HG03439 (cell line): Measurements from ENCODE around the gene BZW1.
"Not testable (repeated sequence)": the region's sequence is repeated elsewhere in the genome, so short reads cannot be mapped to it uniquely, and the experiment has no call there.

ENCODE experiments used
- ATAC-seq: cut with Tn5 transposase; IDR thresholded peaks from one replicate; pipeline ENCODE4 v1.9.1; 2021; ENCODE audit warnings: mild to moderate bottlenecking, moderate library complexity; ENCODE audit not compliant: unreplicated experiment

Gene BZW1

DNA sequence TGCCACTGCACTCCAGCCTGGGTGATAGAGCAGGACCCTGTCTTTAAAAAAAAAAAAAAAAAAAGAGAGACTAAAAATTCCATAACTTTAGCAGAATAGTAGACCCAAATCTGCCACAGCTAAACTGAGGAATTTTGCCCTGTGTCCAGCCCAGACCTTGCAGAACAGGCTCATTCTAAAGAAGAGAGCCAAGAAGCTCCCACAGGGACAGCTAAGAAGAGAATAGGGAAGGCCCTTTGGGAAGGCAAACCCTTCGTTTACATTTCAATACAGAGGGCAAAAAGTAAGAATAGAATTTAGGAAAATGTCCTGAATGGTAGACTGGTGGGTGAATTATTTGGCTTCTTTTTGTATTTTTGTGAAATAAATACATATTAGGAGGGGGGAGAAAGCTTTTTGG lies 21.5 kb upstream of the BZW1 start:
- ATAC-seq, result no peak

DNA sequence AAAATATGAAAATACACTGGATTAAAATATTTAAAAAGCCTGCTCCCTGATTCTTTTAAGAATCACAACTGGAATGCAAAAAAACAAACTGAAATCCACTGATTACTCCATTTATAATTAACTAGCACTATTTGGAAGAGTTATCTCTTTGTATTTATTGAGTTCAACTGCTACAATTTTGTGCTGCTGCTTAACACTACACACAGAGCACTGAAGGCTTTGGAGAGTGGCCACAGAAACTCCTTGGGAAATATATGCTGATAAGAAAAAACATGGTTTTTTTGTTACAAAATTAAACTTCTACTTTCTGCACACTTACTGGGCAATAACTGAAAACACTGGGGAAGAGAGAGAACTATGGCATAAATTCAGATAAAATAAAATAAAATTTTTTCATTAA lies 19.8 kb upstream of the BZW1 start:
- no peak for ATAC-seq

DNA sequence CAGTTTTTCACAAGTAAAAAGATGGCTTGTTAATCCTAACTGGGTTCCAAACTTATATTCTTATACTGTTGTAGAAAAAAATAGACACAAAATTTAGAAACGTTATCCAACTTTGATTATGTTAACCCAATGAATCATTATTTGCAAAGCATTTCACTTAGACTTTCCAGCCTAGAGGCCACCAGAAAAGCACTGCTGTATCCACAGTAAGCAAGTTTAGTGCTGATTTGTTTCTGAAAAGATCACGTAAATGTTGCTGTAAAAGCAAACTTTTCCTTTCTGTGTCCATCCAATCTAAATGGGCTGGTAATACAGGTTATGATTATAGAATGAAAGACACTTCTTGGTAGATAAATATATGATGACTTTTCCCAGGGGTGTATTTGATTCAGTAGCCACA lies 17.6 kb upstream of the BZW1 start:
- no peak for ATAC-seq

DNA sequence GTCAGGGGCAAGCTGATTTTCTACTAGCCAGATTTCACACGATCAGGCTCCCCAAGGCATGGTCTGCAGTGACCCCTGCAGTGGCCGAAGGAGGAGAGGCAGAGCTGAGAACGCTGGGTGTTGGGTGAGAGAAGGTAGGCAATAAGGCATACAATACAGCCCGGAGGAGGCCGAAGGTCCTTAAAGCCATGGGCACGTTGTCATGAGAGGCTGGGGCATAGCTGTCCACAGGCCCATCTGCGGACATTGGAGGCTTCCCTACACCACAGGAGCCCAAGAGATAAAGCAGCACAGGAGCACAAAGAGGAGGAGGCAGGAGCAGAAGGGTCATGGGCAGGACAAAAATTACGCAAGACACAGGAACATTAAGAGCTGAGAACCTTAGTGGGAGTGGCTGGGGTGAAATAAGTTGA lies 16.7 kb upstream of the BZW1 start:
- no peak for ATAC-seq

DNA sequence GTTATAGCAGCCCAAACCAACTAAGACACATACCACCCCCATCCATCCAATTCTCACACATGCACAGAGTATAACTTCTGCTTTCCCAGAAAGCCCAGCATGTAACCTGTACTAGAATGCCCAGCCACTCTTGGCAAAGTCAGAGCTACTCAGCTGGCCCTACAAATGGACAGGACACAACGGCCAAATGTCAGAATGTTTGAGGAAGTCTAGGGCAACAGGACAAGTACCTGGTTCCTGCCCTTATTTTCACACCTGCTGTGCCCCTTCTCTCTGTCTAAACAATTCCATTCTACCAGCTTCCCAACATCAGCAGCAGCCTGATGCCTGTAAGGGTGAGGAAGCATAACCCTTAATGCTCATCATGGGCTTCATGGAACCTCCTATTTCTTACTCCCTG lies 15.1 kb upstream of the BZW1 start:
- ATAC-seq, result no peak

DNA sequence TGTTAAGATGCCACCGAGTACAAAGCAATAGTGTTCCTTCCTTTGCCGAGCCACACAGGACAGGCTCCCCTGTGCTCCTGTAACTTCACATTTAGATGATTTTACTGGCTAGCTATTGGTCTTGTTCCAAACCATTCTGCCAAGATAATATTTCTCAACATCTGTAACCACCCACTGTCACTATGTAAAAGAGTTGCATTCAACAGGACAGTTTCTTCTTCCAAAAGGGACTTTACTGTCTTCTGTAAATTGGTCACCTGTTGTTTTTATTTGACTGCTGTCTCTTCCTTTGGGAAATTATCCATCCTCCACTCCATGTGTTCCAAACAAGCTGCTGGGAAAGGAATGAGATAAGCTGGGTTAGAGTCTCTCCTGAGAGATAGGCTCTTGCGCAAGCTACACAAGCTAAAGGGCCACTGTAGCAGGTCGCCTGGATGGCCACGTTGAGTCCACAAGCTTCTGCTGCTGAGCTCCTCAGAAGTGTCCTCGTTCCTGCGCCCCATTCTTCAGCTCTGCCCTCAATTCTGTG lies 14.4 kb upstream of the BZW1 start:
- ATAC-seq, result no peak

DNA sequence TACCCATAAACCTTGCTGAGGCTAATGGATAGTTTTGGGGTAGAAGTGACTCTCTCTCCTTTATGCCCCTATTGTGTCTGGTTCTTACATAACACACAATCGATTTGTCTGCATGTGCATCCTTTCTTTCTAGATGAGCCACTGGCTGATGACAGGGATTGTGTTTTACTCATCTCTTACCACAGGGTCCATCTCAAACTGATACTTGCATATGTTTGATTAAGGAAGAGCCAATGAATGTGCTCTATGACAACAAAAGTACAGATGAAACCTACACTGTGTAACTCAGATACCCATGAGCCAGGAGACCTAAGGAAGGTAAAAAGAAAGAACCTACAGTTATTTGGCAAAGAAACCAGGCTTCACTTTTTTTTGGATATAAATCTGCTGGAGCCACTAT lies 13.2 kb upstream of the BZW1 start:
- ATAC-seq, result no peak

DNA sequence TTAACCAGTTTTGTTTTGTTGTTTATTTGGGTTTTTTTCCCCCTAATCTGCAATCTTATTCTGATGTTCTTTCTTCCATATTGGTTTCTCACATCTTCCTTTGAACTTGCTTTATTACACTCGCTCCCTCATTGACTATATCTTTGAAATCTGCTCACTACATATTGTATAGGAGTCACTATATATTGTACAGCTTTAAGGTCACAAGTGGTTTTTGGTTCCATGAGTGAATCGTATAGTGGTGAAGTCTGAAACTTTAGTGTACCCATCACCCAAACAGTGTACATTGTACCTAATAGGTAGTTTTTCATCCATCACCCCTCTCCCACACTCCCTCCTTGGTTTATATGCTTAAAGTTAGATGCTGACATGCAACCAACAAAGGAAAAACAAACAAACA lies 11.3 kb upstream of the BZW1 start:
- no peak for ATAC-seq

DNA sequence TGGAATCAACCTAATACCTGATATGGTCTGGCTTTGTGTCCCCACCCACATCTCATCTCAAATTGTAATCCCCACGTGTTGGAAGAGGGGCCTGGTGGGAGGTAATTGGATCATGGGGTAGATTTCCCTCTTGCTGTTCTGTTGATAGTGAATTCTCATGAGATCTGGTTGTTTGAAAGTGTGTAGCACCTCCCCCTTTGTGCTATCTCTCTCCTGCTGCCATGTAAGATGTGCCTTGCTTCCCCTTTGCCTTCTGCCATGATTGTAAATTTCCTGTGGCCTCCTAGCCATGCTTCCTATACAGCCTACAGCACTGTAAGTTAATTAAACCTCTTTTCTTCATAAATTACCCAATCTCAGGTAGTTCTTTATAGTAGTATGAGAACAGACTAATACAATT lies 10.3 kb upstream of the BZW1 start:
- not testable (repeated sequence) for ATAC-seq

DNA sequence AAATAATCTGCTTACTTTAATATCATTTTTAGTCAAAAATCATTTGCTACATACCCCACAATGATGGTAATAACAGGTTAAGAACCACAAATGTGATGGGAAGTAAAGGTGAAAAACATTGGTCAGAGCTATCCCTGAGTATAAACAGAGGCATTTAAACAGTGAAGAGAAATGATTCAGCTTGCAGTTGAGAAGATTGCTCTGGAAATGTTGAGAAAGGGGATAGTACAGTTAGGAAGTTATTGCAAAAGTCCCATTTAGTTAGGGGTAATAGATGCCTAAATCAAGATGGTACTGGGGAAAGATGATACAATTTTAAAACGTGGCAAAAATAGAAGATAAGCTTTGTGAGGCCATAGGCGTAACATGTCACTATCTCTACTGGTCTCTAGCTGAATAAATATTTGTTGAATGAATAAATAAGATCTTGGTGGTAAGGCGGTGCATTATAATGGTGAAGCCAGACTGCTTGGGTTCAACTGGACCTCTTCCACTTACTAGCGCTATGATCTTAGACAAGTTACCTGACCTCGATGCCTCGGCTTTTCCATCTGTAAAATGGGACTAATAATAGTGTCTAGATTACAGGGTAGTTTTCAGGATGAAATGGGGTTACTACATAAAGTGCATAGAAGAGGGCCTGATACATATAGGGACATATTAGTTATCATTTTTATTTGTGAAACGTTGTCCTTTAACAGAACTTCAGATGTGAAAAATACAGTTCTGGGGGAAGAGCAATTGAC lies 2.0 kb upstream of the BZW1 start:
- no peak for ATAC-seq

DNA sequence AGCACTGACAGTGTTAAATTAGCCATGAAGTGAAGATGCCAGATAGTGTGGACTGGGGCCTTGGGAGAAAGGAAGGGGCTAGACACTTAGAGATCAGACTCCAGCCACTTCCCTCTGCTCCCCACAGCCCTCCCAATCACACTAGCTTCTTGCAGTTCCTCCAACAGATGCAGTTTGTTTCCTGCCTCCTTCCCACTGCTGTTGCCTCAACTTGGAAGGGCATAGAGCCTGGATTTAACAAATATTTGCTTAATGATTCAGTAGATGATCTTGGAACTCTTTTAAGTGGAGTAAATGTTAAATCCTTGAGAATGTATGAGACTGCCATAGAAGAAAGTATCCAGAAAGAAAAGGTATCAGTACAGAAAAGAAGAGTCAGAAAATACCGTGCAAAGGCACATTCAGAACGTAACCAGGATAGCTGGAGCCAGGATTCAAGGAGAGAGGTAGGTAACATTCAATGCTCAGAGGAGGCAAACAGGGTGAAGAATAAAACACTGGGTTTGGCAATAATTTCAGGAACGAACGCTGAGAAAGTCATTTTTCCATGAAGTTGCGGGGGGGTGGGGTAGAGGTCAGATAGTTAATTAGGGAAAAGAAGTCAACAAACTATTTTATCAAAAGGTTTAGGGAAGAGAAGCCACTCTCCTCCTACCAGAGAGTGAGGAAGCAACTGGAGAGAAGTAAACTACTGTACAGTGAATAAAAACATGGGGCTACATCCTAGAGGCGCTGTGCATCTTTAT lies 1.3 kb upstream of the BZW1 start:
- no peak for ATAC-seq

DNA sequence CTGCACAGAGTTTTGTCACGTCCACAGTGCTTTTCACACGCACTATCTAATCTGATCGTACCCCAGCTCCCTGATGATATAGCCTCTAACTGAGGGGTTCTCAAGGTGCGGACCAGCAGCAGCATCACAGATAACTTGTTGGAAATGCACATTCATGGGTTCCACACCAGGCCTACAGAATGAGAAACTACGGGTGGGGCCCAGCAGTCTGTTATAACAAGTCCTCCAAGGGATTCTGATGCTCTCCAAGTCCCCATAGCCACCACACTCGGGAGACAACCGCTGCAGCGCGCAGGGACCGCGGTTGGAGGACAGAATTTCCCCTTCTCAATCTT lies 745 bp upstream of the BZW1 start:
- no peak for ATAC-seq

DNA sequence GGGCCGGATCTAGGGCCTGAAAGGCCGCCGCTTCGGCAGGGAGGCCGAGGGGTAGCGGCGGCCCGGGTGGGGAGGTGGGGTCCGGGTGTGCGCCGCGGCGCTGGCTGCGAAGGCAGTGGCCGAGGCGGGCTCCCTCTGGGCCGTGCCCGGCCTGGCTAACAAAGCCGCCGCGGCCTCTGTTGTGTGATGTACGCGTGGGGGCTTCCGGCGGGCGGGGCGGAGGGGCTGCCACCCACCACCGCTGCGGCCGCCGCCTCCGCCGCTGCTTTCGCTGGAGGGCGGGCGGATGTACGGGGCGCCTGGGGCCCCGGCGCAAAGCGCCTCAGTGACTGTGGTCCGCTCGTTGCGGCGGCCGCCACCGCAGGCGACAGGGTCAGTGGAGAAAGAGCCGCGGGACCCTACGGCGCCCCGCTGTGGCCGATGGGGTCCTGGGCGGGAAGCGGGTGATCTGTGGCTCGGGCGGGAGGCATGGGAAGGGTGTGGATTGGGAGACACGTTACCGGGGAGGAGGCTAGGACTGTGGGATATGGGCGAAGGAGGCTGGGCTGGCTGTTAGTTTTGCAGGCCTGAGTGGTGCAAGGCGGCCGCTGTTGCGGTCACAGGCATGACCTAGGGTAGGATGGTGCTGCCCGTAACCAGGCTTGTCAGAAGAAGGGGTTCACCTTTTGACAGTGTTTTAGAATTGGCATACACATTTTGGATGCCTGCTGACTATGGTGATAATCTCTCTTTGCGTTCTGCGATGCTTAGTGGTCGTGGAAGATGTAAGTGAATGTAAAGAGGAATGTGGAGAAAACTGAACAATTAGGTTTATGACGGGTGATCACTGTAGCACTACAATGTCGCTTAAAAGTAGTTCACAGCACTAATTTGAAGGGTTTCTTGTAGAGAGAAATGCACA lies 662 bp downstream of the BZW1 start:
- ATAC-seq, result peak; percentile 42

DNA sequence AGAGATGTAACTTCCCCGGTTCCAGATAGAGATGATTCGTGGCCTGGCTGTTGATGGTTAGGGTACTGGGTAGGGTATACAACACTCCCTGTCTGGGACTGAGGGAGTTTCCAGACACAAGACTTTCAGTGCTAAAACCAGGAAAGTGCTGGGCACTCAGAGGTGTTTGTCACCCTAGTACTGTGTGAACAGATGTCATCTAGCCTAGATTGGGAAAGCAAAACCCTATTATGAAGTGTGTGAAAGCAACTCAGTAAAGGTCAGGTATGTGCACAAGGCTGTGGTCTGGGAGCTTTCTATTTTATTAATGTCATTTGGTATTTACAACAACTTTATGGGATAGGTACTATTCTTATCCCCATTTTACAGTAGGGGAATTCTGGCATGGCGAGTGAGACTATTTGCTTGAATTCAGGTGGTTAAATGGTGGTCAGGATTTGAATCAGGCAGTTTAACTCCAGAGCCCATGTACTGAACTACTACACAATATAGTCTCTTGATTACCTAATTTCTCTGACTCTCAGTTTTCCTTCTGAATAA lies 2.6 kb downstream of the BZW1 start:
- ATAC-seq, result no peak

DNA sequence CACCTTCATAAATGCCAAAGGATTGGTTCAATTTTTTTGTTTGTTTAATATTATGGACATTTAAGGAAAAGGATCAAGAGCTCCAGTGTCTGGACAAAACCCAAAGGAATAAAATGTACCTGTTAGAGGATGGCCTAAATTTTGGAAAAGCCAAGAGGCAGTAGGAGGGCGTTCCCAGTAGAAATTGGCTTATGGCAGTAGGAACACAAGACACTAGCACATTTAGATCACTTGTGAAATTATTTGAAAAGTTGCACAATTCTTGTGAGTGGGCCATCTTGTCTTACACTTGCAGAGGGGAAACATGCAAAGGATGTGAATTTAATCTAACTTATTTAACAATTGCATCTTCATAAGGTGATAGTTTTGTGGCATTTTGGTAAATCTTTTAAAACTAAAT lies 3.2 kb downstream of the BZW1 start:
- no peak for ATAC-seq

DNA sequence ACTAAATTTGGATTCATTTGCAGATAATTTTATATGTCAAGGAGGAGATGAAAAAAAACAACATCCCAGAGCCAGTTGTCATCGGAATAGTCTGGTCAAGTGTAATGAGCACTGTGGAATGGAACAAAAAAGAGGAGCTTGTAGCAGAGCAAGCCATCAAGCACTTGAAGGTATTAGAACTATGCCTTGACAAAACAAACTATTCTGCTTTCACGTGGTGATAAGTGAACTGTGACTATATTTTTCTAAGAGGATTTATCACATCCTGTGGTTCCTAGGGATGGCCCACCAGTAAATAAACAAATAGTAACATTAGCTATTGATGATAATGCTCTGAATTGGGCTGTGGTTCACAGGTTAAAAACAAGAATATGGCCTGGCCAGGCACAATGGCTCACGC lies 7.0 kb downstream of the BZW1 start:
- not testable (repeated sequence) for ATAC-seq

DNA sequence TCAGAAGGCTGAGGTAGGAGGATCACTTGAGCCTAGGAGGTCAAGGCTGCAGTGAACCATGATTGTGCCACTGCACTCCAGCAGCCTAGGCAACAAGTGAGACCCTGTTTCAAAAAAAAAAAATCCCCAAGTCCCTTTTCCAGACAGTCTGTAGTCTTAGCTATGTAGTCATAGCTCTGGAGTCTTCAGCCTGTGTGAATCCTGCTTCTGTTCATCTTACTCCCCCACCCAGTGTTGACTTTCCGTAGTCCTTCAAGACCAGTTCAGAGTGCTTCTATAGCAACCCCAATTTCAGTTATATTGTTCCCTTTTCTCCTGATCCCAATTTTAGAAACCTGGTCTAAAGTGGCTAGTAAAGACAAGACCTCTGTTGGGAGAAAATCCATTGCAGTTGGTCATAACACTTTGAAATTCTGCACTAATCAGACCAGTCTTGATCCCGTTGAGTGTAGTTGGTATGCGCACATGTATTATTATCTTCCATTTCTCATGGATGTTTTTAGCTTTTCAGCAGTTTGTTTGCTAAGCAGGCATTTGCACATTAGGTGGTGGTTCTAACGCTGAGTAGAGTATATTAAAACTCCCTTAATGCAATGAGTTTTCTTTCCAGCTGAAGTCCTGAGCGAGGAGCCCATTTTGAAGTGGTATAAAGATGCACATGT lies 9.0 kb downstream of the BZW1 start:
- no peak for ATAC-seq

DNA sequence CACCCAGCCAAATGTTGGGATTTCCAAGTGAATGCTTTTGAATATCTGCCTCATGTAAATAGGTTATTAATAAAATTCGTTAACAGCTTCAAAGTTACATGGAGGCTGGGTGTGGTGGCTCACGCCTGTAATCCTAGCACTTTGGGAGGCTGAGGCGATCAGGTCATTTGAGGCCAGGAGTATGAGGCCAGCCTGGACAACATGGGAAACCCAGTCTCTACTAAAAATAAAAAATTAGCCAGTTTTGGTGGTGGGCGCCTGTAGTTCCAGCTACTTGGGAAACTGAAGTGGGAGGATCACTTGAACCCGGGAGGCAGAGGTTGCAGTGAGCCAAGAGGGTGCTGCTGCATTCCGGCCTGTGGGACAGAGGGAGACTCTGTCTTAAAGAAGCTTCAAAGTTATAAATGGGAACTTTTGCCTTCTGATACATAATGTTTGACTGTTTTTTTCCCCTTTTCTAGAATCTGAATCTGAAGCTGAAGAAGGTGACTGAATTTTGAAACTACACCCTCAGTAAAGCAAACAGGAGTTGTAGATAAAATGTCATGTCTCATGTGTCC lies 10.1 kb downstream of the BZW1 start:
- no peak for ATAC-seq

DNA sequence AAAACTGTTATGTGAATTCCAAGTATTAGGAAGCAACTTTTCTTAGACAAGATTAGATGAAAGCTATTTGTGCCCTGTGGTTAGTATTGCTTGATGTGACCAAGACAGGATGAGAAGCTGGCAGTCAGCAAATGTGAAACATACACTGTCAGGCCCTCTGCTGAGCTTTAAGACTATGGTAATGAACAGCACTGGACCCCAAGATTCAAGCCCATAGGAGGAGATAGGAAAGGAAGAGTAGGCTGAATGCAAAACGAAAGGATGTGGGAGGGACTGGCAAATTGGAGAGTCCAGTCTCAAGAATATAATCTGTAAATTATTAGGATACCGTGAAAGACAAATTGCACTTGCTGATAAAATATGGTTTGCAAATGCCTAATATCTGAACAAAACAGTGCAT lies 16.4 kb downstream of the BZW1 start:
- ATAC-seq, result no peak

DNA sequence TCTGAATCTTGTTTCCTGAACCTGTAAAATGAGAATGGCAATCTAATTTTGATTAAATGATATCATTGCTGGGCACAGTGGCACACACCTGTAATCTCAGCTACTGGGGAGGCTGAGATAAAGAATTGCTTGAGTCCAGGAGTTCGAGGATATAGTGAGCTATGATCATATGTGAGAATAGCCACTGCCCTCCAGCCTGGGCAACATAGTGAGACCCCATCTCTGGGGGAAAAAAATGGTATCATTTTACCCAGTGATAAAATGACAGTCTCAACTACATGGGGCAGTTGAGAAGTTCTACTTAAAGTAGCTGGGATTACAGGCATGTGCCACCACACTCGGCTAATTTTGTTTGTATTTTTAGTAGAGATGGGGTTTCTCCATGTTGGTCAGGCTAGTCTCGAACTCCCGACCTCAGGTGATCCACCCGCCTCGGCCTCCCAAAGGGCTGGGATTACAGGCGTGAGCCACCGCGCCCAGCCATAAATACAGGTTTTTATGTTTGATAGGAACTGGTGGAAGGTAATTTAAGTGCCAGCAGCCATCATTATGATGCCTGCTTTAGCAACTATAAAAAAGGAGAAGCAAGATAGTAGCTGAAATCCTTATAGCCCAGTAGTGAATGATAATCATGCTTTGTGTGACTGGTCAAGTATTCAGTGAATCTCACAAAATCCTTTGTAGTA lies 17.0 kb downstream of the BZW1 start:
- ATAC-seq, result no peak
